Stimulated activated CD4-positive, alpha-beta T cell treated with anti-CD3 and anti-CD28 coated beads, Interleukin-12 subunit alpha, Interleukin-12 subunit beta, amount 100 ng/mL, for 24 hours (primary cell): ENCODE measurements around the gene NME4.
"Not testable (repeated sequence)": the region's sequence is repeated elsewhere in the genome, so short reads cannot be mapped to it uniquely, and the experiment has no call there.

Experiments used
- DNase-seq, 2 experiments: peaks; one replicate each; pipeline ENCODE4 v3.0.0-alpha.2; 2020; ENCODE audit warnings: low read depth in 2 of 2

Gene NME4

GRCh38 chr16:398561-399339, 1.8 kb downstream of the NME4 start:
- DNase-seq: no peak

- no peak for DNase-seq
Measured at GRCh38 chr16:399340-400019, 2.5 kb downstream of the NME4 start.

GRCh38 chr16:400061-400591, 3.1 kb downstream of the NME4 start:
- DNase-seq: no peak

- peak; percentile 96 to 100 for DNase-seq
Measured at GRCh38 chr16:401468-402348, 4.7 kb downstream of the NME4 start, which contains the start of gene DECR2. DECR2 (plus strand) TSS chr16:401885; CDS start chr16:401964, 79 bp downstream.

- DNase-seq: no peak
Measured at GRCh38 chr16:404971-405486, 8.0 kb downstream of the NME4 start.

- DNase-seq: no peak
Measured at GRCh38 chr16:405548-406506, 8.8 kb downstream of the NME4 start.

GRCh38 chr16:407253-407652, 10.3 kb downstream of the NME4 start:
- DNase-seq: no peak

GRCh38 chr16:410516-411178, 13.6 kb downstream of the NME4 start:
- DNase-seq: no peak

GRCh38 chr16:411576-412265, 14.7 kb downstream of the NME4 start:
- no peak for DNase-seq

- DNase-seq: no peak
Measured at GRCh38 chr16:414395-415169, 17.6 kb downstream of the NME4 start.

- DNase-seq: not testable (repeated sequence)
Measured at GRCh38 chr16:415170-415498, 18.1 kb downstream of the NME4 start.

- DNase-seq: not testable (repeated sequence)
Measured at GRCh38 chr16:422179-422578, 25.2 kb downstream of the NME4 start.

- no peak for DNase-seq
Measured at GRCh38 chr16:424033-424622, 27.1 kb downstream of the NME4 start.

GRCh38 chr16:424623-425081, 27.7 kb downstream of the NME4 start:
- DNase-seq: no peak

- peak; percentile 67 to 83 for DNase-seq
Measured at GRCh38 chr16:425082-425718, 28.2 kb downstream of the NME4 start, which contains the start of gene RAB11FIP3. RAB11FIP3 (plus strand) TSS chr16:425649; CDS start chr16:426007, 358 bp downstream.

- DNase-seq: no peak
Measured at GRCh38 chr16:425740-426114, 28.7 kb downstream of the NME4 start.

GRCh38 chr16:426115-426905, 29.3 kb downstream of the NME4 start:
- DNase-seq: peak in 1 of 2 experiments; percentile 2
